HG03064 (cell line): ENCODE results near the gene CRTC2.

Source experiments
- ATAC-seq: cut with Tn5 transposase; IDR thresholded peaks from one replicate; pipeline ENCODE4 v1.9.1; 2021; ENCODE audit warnings: low read depth; ENCODE audit not compliant: unreplicated experiment

The CRTC2 gene

GRCh38 chr1:153946622-153947241 lies 11.7 kb downstream of the CRTC2 start, which contains the start of gene DENND4B:
DENND4B (minus strand) TSS chr1:153946718; CDS start chr1:153944374, 2,344 bp downstream.
- peak; percentile 62 for ATAC-seq

GRCh38 chr1:153945795-153946621 lies 12.4 kb downstream of the CRTC2 start:
- ATAC-seq = peak; percentile 63

GRCh38 chr1:153945131-153945794 lies 13.1 kb downstream of the CRTC2 start:
- no peak for ATAC-seq

GRCh38 chr1:153944827-153945117 lies 13.6 kb downstream of the CRTC2 start:
- no peak for ATAC-seq

- ATAC-seq = no peak
Measured at GRCh38 chr1:153944005-153944826, 14.2 kb downstream of the CRTC2 start.

- ATAC-seq = no peak
Measured at GRCh38 chr1:153942766-153943549, 15.5 kb downstream of the CRTC2 start.

GRCh38 chr1:153941826-153942725 lies 16.3 kb downstream of the CRTC2 start:
- no peak for ATAC-seq

- ATAC-seq = no peak
Measured at GRCh38 chr1:153940756-153941155, 17.7 kb downstream of the CRTC2 start.

GRCh38 chr1:153939476-153939875 lies 18.9 kb downstream of the CRTC2 start:
- no peak for ATAC-seq

- ATAC-seq = no peak
Measured at GRCh38 chr1:153938996-153939395, 19.4 kb downstream of the CRTC2 start.

- no peak for ATAC-seq
Measured at GRCh38 chr1:153937331-153937730, 21.1 kb downstream of the CRTC2 start.

- ATAC-seq = no peak
Measured at GRCh38 chr1:153936011-153936802, 22.2 kb downstream of the CRTC2 start.

GRCh38 chr1:153934746-153935145 lies 23.7 kb downstream of the CRTC2 start:
- ATAC-seq = no peak

- ATAC-seq = no peak
Measured at GRCh38 chr1:153933955-153934354, 24.5 kb downstream of the CRTC2 start.

- ATAC-seq = no peak
Measured at GRCh38 chr1:153933430-153933829, 25.0 kb downstream of the CRTC2 start.

GRCh38 chr1:153932156-153933131 lies 26.0 kb downstream of the CRTC2 start:
- no peak for ATAC-seq
